ENCODE data around the gene DLX1.

- no peak for TF ChIP-seq POLR2A (IDR thresholded peaks at IDR 0.05; ENCODE audit: low read length)
- TF ChIP-seq GATA1 (IDR thresholded peaks at IDR 0.05; ENCODE audit: low read depth, low read length), result no peak
These were observed 455 bp upstream of the DLX1 start for GRCh38 chr2:172084645-172085459.

Data from erythroblast (primary cell).